CD4-positive, alpha-beta T cell (primary cell): Measurements from ENCODE around the gene WWOX. TPM values are rescaled to one million over a fixed set of nuclear protein-coding genes. Genes with fewer than 3 reads are reported as not detected.

Source experiments
- ATAC-seq: fragments of 200-7000 bp; cut with Tn5 transposase; one replicate; pipeline ENCODE4 v1.10.0; 2022; ENCODE audit warnings: mild to moderate bottlenecking; ENCODE audit not compliant: poor library complexity
- CTCF ChIA-PET: fragments of 350-600 bp; sonication (Branson Sonifier 250); formaldehyde crosslinking; loops from one replicate; lab custom pipeline; 2021; ENCODE audit warnings: antibody characterized with exemption, inconsistent platforms; lab: Charles Lee
- POLR2A ChIA-PET: fragments of 350-600 bp; sonication (Branson Sonifier 250); formaldehyde crosslinking; loops from one replicate; lab custom pipeline; 2021; ENCODE audit warnings: antibody characterized with exemption, inconsistent platforms; lab: Charles Lee
- DNase-seq, 14 experiments: peaks; one replicate each; pipeline ENCODE4 v3.0.0-alpha.2; 2013 to 2020; ENCODE audit warnings: mixed read lengths in 2 of 14
- H3K27ac ChIP-seq, 2 donors: one replicate each; pipeline versions ENCODE4 v1.5.1 to v1.7.0; 2013; ENCODE audit warnings: low read length in 2 of 2, low read depth in 1 of 2, mild to moderate bottlenecking in 1 of 2
- H3K27me3 ChIP-seq, 2 experiments: 1 replicate in 1 of 2; 2 replicates in 1 of 2; pipeline versions ENCODE4 v1.6.1 to v1.7.0; 2013; ENCODE audit warnings: low read length in 2 of 2, control low read depth in 1 of 2, mild to moderate bottlenecking in 1 of 2, moderate library complexity in 1 of 2; ENCODE audit not compliant: insufficient read depth in 2 of 2, control insufficient read depth in 1 of 2
- H3K36me3 ChIP-seq: one replicate; pipeline ENCODE4 v1.6.1; 2013; ENCODE audit warnings: low read length, control low read depth; ENCODE audit not compliant: insufficient read depth
- H3K4me1 ChIP-seq: one replicate; pipeline ENCODE4 v1.6.1; 2013; ENCODE audit warnings: low read length, control low read depth; ENCODE audit not compliant: insufficient read depth
- H3K4me3 ChIP-seq: one replicate; pipeline ENCODE4 v1.5.1; 2013; ENCODE audit warnings: mild to moderate bottlenecking, low read length, moderate library complexity
- H3K9me3 ChIP-seq, 2 experiments: 1 replicate in 1 of 2; 2 replicates in 1 of 2; pipeline versions ENCODE4 v1.6.1 to v1.7.0; 2013; ENCODE audit warnings: low read length in 2 of 2, mild to moderate bottlenecking in 2 of 2, control low read depth in 1 of 2, moderate library complexity in 1 of 2; ENCODE audit not compliant: control insufficient read depth in 1 of 2, insufficient read depth in 1 of 2
- H3K27ac Mint-ChIP-seq: one replicate; pipeline ENCODE4 v1.8.0; 2020; ENCODE audit warnings: mixed read lengths
- H3K27me3 Mint-ChIP-seq: one replicate; pipeline ENCODE4 v1.8.0; 2021; ENCODE audit warnings: mixed read lengths
- H3K36me3 Mint-ChIP-seq: one replicate; pipeline ENCODE4 v1.8.0; 2021; ENCODE audit warnings: low read depth, mixed read lengths
- H3K4me1 Mint-ChIP-seq: one replicate; pipeline ENCODE4 v1.8.0; 2021; ENCODE audit warnings: low read depth, mixed read lengths
- H3K4me3 Mint-ChIP-seq: one replicate; pipeline ENCODE4 v1.8.0; 2020; ENCODE audit warnings: mild to moderate bottlenecking, mixed read lengths
- H3K9me3 Mint-ChIP-seq: one replicate; pipeline ENCODE4 v1.8.0; 2020; ENCODE audit warnings: mixed read lengths
- intact Hi-C, 2 experiments: fragments of 100-400 bp; cut with DNase I in 1 of 2; cut with micrococcal nuclease in 1 of 2; formaldehyde crosslinking; loops; one replicate each; pipeline versions ENCODE4 v1.15.1 to v1.9.0; 2023 to 2025; cut with DNase I, micrococcal nuclease
- total RNA-seq, 174 experiments: library from RNA in 2 of 174; stranded (reverse) in 2 of 174; gene quantifications; one replicate each; pipeline ENCODE4 v1.2.3 and lab custom pipeline; 2021 to 2026
- TF ChIP-seq, protein P1 (sequence below): fragments of 200-600 bp; IDR thresholded peaks from one replicate; pipeline ENCODE4 v1.8.0; 2022; ENCODE audit warnings: antibody characterized with exemption, mild to moderate bottlenecking

WWOX gene
- total RNA-seq, 2 experiments from 2014 or later, result 19.3 to 21.7 TPM

GRCh38 chr16:78105517-78105916 lies 6.1 kb downstream of the WWOX start:
- intact Hi-C loops, result no loop called here
- ChIA-PET POLR2A (no interaction called here), CTCF (no interaction called here)
- Mint-ChIP-seq H3K4me3 (no peak overlapping the region), H3K27ac (no peak overlapping the region), H3K9me3 (no peaks in the 10 kb centered on the region), H3K36me3 (peaks cover 21% of the 10 kb centered on the region), H3K27me3 (no peaks in the 10 kb centered on the region), H3K4me1 (peaks cover 16% of the 10 kb centered on the region)
- Histone ChIP-seq H3K36me3 (peaks cover 6% of the 10 kb centered on the region), H3K27ac (no peak overlapping the region), H3K9me3 (no peaks in the 10 kb centered on the region), H3K4me3 (no peak overlapping the region), H3K27me3 (no peaks in the 10 kb centered on the region), H3K4me1 (peaks cover 11% of the 10 kb centered on the region)
- TF ChIP-seq, protein P1, sequence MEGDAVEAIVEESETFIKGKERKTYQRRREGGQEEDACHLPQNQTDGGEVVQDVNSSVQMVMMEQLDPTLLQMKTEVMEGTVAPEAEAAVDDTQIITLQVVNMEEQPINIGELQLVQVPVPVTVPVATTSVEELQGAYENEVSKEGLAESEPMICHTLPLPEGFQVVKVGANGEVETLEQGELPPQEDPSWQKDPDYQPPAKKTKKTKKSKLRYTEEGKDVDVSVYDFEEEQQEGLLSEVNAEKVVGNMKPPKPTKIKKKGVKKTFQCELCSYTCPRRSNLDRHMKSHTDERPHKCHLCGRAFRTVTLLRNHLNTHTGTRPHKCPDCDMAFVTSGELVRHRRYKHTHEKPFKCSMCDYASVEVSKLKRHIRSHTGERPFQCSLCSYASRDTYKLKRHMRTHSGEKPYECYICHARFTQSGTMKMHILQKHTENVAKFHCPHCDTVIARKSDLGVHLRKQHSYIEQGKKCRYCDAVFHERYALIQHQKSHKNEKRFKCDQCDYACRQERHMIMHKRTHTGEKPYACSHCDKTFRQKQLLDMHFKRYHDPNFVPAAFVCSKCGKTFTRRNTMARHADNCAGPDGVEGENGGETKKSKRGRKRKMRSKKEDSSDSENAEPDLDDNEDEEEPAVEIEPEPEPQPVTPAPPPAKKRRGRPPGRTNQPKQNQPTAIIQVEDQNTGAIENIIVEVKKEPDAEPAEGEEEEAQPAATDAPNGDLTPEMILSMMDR, result no peak
- ATAC-seq (no peak), DNase-seq (no peak)

GRCh38 chr16:78106686-78107085 lies 7.2 kb downstream of the WWOX start:
- no peak overlapping the region for H3K4me3 Mint-ChIP-seq
- ChIA-PET POLR2A (no interaction called here), CTCF (no interaction called here)
- H3K4me1 ChIP-seq, result peaks cover 8% of the 10 kb centered on the region
- no peak for ATAC-seq
- H3K36me3 ChIP-seq, result peaks cover 8% of the 10 kb centered on the region
- H3K9me3 Mint-ChIP-seq, result no peaks in the 10 kb centered on the region
- TF ChIP-seq, protein P1, result no peak
- H3K27me3 Mint-ChIP-seq, result no peaks in the 10 kb centered on the region
- intact Hi-C loops, result no loop called here
- H3K27ac ChIP-seq, result no peak overlapping the region
- peaks cover 11% of the 10 kb centered on the region for H3K4me1 Mint-ChIP-seq
- peaks cover 32% of the 10 kb centered on the region for H3K36me3 Mint-ChIP-seq
- no peak overlapping the region for H3K4me3 ChIP-seq
- DNase-seq, result no peak
- no peaks in the 10 kb centered on the region for H3K27me3 ChIP-seq
- no peaks in the 10 kb centered on the region for H3K9me3 ChIP-seq
- no peak overlapping the region for H3K27ac Mint-ChIP-seq

DNA sequence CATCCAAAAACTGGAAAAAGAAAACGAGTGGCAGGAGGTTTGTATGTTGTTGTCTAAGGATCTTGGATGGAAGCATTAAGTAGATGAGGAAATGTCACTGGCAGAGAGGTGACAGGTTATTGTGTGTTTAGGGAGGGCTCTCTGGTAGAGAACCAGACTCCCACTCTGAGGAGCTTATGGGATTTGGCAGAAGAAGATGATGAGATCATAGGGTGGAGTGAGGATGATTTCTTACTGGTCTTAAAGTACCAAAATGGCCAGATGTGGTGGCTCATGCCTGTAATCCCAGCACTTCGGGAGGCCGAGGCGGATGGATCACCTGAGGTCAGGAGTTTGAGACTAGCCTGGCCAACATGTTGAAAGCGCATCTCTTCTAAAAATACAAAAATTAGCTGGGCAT lies 9.0 kb downstream of the WWOX start:
- intact Hi-C loops, result no loop called here
- TF ChIP-seq, protein P1, result no peak
- POLR2A ChIA-PET, result no interaction called here

More for the DNA sequence above, 9.0 kb downstream of the WWOX start:
- Mint-ChIP-seq H3K4me3 (no peak overlapping the region), H3K27me3 (no peaks in the 10 kb centered on the region), H3K4me1 (peaks cover 3% of the 10 kb centered on the region), H3K9me3 (no peaks in the 10 kb centered on the region), H3K36me3 (peaks cover 46% of the 10 kb centered on the region), H3K27ac (no peak overlapping the region)
- CTCF ChIA-PET, result no interaction called here
- Histone ChIP-seq H3K27me3 (no peaks in the 10 kb centered on the region), H3K4me3 (no peak overlapping the region), H3K4me1 (no peaks in the 10 kb centered on the region), H3K27ac (no peak overlapping the region), H3K36me3 (peaks cover 8% of the 10 kb centered on the region), H3K9me3 (no peaks in the 10 kb centered on the region)
- DNase-seq (no peak), ATAC-seq (no peak)
